Loucy (cell line): ENCODE results near the gene LHPP.

Experiments used
- EZH2phosphoT487 ChIP-seq: fragments of 200-600 bp; IDR thresholded peaks from 2 replicates; pipeline ENCODE4 v1.6.1; 2018; ENCODE audit warnings: antibody characterized with exemption, mild to moderate bottlenecking, moderate library complexity, borderline replicate concordance
- TF ChIP-seq, protein P1 (sequence below): fragments of 200-600 bp; sonication (generic); conservative IDR thresholded peaks from 2 replicates; pipeline ENCODE4 v1.5.1; 2014; ENCODE audit warnings: mild to moderate bottlenecking, antibody characterized with exemption, low read length

DNA sequence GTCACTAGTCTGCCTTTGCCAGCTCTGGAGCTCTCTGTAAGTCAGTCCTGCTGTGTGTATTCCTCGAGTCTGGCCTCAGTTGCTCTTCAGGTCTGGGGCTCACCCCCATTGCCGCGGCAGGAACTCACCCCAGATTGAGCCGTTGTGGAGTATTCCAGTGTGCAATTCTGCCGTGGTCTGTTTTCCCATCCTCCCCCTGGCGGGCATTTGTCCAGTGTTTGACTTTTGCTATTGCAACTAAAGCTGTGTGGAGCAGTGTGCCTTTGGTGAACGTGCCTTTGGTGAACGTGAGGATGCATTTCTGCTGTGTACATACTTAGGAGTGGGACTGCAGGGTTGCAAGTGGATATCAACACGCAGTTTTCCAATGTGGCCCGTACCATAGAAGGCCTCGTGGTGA lies 148.1 kb downstream of the LHPP start:
- TF ChIP-seq, protein P1, sequence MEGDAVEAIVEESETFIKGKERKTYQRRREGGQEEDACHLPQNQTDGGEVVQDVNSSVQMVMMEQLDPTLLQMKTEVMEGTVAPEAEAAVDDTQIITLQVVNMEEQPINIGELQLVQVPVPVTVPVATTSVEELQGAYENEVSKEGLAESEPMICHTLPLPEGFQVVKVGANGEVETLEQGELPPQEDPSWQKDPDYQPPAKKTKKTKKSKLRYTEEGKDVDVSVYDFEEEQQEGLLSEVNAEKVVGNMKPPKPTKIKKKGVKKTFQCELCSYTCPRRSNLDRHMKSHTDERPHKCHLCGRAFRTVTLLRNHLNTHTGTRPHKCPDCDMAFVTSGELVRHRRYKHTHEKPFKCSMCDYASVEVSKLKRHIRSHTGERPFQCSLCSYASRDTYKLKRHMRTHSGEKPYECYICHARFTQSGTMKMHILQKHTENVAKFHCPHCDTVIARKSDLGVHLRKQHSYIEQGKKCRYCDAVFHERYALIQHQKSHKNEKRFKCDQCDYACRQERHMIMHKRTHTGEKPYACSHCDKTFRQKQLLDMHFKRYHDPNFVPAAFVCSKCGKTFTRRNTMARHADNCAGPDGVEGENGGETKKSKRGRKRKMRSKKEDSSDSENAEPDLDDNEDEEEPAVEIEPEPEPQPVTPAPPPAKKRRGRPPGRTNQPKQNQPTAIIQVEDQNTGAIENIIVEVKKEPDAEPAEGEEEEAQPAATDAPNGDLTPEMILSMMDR = no peak
- TF ChIP-seq EZH2phosphoT487 = no peak
